Measurements from ENCODE around the gene ZNF282. TPM values are rescaled to one million over a fixed set of nuclear protein-coding genes. Genes with fewer than 3 reads are reported as not detected.

ZNF282 gene
- total RNA-seq, 8 experiments from 2014 or later: 15.1 to 56.2 (median 24.2) TPM

- ATAC-seq (replicated peaks in 6 of 8): no peak
- in situ Hi-C loops (cut with MboI; ENCODE audit: low pct_unique_long_range_greater_than_20kb in 2 of 9, low sequenced_read_pairs in 9 of 9, unreplicated experiment in 9 of 9): no loop called here
- 67 to 100% (median 89%) methylated on average over 1 of the region's 1 CpG; no CpG with 5 or more reads in 3 of the 10 experiments for WGBS, 10 experiments
Measured at GRCh38 chr7:149172534-149172920, 22.8 kb upstream of the ZNF282 start.

GRCh38 chr7:149175150-149175549, 20.2 kb upstream of the ZNF282 start:
- in situ Hi-C loops (cut with MboI; ENCODE audit: low pct_unique_long_range_greater_than_20kb in 2 of 9, low sequenced_read_pairs in 9 of 9, unreplicated experiment in 9 of 9): no loop called here
- no peaks in the 10 kb centered on the region for H3K4me1 ChIP-seq (replicated peaks in 1 of 2)
- no peak for ATAC-seq (replicated peaks in 6 of 8)
- H3K27ac ChIP-seq: no peak overlapping the region
- no peak overlapping the region for H3K4me3 ChIP-seq
- 100% methylated on average over 1 to 2 of the region's 2 CpGs; no CpG with 5 or more reads in 2 of the 10 experiments for WGBS, 10 experiments

More at GRCh38 chr7:149172534-149172920, 22.8 kb upstream of the ZNF282 start:
- H3K4me3 ChIP-seq: no peak overlapping the region
- no peaks in the 10 kb centered on the region for H3K4me1 ChIP-seq (replicated peaks in 1 of 2)
- H3K27ac ChIP-seq: no peak overlapping the region

GRCh38 chr7:149179241-149179640, 16.1 kb upstream of the ZNF282 start:
- in situ Hi-C loops (cut with MboI; ENCODE audit: low pct_unique_long_range_greater_than_20kb in 2 of 9, low sequenced_read_pairs in 9 of 9, unreplicated experiment in 9 of 9): no loop called here
- peak in 1 of 8 experiments; percentile 4 for ATAC-seq (replicated peaks in 6 of 8)
- Histone ChIP-seq H3K4me3 (no peak overlapping the region), H3K4me1 (replicated peaks in 1 of 2) (no peaks in the 10 kb centered on the region), H3K27ac (no peak overlapping the region)
- WGBS, 10 experiments: 80 to 100% (median 97%) methylated on average over 1 to 6 of the region's 19 CpGs; no CpG with 5 or more reads in 3 of the 10 experiments

GRCh38 chr7:149180722-149181449, 14.5 kb upstream of the ZNF282 start:
- Histone ChIP-seq H3K27ac (no peak overlapping the region), H3K4me1 (replicated peaks in 1 of 2) (no peaks in the 10 kb centered on the region), H3K4me3 (no peak overlapping the region)
- ATAC-seq (replicated peaks in 6 of 8): peak in 2 of 8 experiments; percentile 35 to 60
- in situ Hi-C loops (cut with MboI; ENCODE audit: low pct_unique_long_range_greater_than_20kb in 2 of 9, low sequenced_read_pairs in 9 of 9, unreplicated experiment in 9 of 9): no loop called here

- H3K4me3 ChIP-seq: no peak overlapping the region
- no peaks in the 10 kb centered on the region for H3K4me1 ChIP-seq (replicated peaks in 1 of 2)
- ATAC-seq (replicated peaks in 6 of 8): peak in 2 of 8 experiments; percentile 38 to 53
- H3K27ac ChIP-seq: no peak overlapping the region
- in situ Hi-C loops (cut with MboI; ENCODE audit: low pct_unique_long_range_greater_than_20kb in 2 of 9, low sequenced_read_pairs in 9 of 9, unreplicated experiment in 9 of 9): no loop called here
Measured at GRCh38 chr7:149181450-149181790, 13.9 kb upstream of the ZNF282 start.

- WGBS, 10 experiments: 61 to 100% (median 93%) methylated on average over 2 to 6 of the region's 6 CpGs; no CpG with 5 or more reads in 1 of the 10 experiments
- H3K4me1 ChIP-seq (replicated peaks in 1 of 2): no peaks in the 10 kb centered on the region
- no peak overlapping the region for H3K4me3 ChIP-seq
- H3K27ac ChIP-seq: no peak overlapping the region
- no peak for ATAC-seq (replicated peaks in 6 of 8)
- in situ Hi-C loops (cut with MboI; ENCODE audit: low pct_unique_long_range_greater_than_20kb in 2 of 9, low sequenced_read_pairs in 9 of 9, unreplicated experiment in 9 of 9): no loop called here
Measured at GRCh38 chr7:149184274-149184673, 11.1 kb upstream of the ZNF282 start.

GRCh38 chr7:149188213-149188612, 7.1 kb upstream of the ZNF282 start:
- Histone ChIP-seq H3K27ac (no peak overlapping the region), H3K4me3 (no peak overlapping the region), H3K4me1 (replicated peaks in 1 of 2) (no peaks in the 10 kb centered on the region)
- in situ Hi-C loops (cut with MboI; ENCODE audit: low pct_unique_long_range_greater_than_20kb in 2 of 9, low sequenced_read_pairs in 9 of 9, unreplicated experiment in 9 of 9): no loop called here
- WGBS, 10 experiments: 36 to 100% (median 98%) methylated on average over 1 to 2 of the region's 2 CpGs; no CpG with 5 or more reads in 2 of the 10 experiments
- no peak for ATAC-seq (replicated peaks in 6 of 8)

- no peaks in the 10 kb centered on the region for H3K4me1 ChIP-seq (replicated peaks in 1 of 2)
- in situ Hi-C loops (cut with MboI; ENCODE audit: low pct_unique_long_range_greater_than_20kb in 2 of 9, low sequenced_read_pairs in 9 of 9, unreplicated experiment in 9 of 9): no loop called here
- no peak for ATAC-seq (replicated peaks in 6 of 8)
- WGBS, 10 experiments: 33 to 81% (median 50%) methylated on average over 1 to 12 of the region's 12 CpGs; no CpG with 5 or more reads in 1 of the 10 experiments
- no peak overlapping the region for H3K4me3 ChIP-seq
- no peak overlapping the region for H3K27ac ChIP-seq
Measured at GRCh38 chr7:149188637-149189259, 6.6 kb upstream of the ZNF282 start.

- Histone ChIP-seq H3K4me3 (no peak overlapping the region), H3K27ac (no peak overlapping the region), H3K4me1 (replicated peaks in 1 of 2) (peaks cover 2 to 6% of the 10 kb centered on the region in 2 donors)
- WGBS, 10 experiments: 40 to 67% (median 67%) methylated on average over 1 to 4 of the region's 5 CpGs; no CpG with 5 or more reads in 7 of the 10 experiments
- in situ Hi-C loops (cut with MboI; ENCODE audit: low pct_unique_long_range_greater_than_20kb in 2 of 9, low sequenced_read_pairs in 9 of 9, unreplicated experiment in 9 of 9): no loop called here
- no peak for ATAC-seq (replicated peaks in 6 of 8)
Measured at GRCh38 chr7:149191851-149192250, 3.5 kb upstream of the ZNF282 start.

GRCh38 chr7:149194799-149195179, 557 bp upstream of the ZNF282 start:
- Histone ChIP-seq H3K27ac (no peak overlapping the region), H3K4me3 (peak overlapping the region; percentile 74 to 98 (median 89)), H3K4me1 (replicated peaks in 1 of 2) (peaks cover 6 to 9% of the 10 kb centered on the region in 2 donors)
- no peak for ATAC-seq (replicated peaks in 6 of 8)
- WGBS, 10 experiments: 90 to 100% (median 95%) methylated on average over 1 to 3 of the region's 4 CpGs; no CpG with 5 or more reads in 6 of the 10 experiments
- in situ Hi-C loops (cut with MboI; ENCODE audit: low pct_unique_long_range_greater_than_20kb in 2 of 9, low sequenced_read_pairs in 9 of 9, unreplicated experiment in 9 of 9): no loop called here

- peak in 3 of 8 experiments; percentile 3 to 5 (median 5) for ATAC-seq (replicated peaks in 6 of 8)
- H3K27ac ChIP-seq: peak overlapping the region; percentile 88 to 89
- WGBS, 10 experiments: 0% methylated on average over 2 to 6 of the region's 17 CpGs; no CpG with 5 or more reads in 6 of the 10 experiments
Measured at GRCh38 chr7:149196151-149196704, 882 bp downstream of the ZNF282 start.

GRCh38 chr7:149196705-149197171, 1.4 kb downstream of the ZNF282 start:
- Histone ChIP-seq H3K4me1 (replicated peaks in 1 of 2) (peaks cover 6 to 9% of the 10 kb centered on the region in 2 donors), H3K4me3 (peak overlapping the region; percentile 74 to 98 (median 89)), H3K27ac (peak overlapping the region in 1 of 2 donors; percentile 88)
- ATAC-seq (replicated peaks in 6 of 8): peak in 2 of 8 experiments; percentile 9 to 13
- in situ Hi-C loops (cut with MboI; ENCODE audit: low pct_unique_long_range_greater_than_20kb in 2 of 9, low sequenced_read_pairs in 9 of 9, unreplicated experiment in 9 of 9): no loop called here
- WGBS, 10 experiments: 0 to 60% (median 14%) methylated on average over 1 to 2 of the region's 7 CpGs; no CpG with 5 or more reads in 6 of the 10 experiments

More at GRCh38 chr7:149196151-149196704, 882 bp downstream of the ZNF282 start:
- in situ Hi-C loops (cut with MboI; ENCODE audit: low pct_unique_long_range_greater_than_20kb in 2 of 9, low sequenced_read_pairs in 9 of 9, unreplicated experiment in 9 of 9): no loop called here
- Histone ChIP-seq H3K4me1 (replicated peaks in 1 of 2) (peaks cover 6 to 9% of the 10 kb centered on the region in 2 donors), H3K4me3 (peak overlapping the region; percentile 74 to 98 (median 89))

GRCh38 chr7:149197675-149198074, 2.3 kb downstream of the ZNF282 start:
- Histone ChIP-seq H3K4me1 (replicated peaks in 1 of 2) (peaks cover 6 to 9% of the 10 kb centered on the region in 2 donors), H3K27ac (no peak overlapping the region), H3K4me3 (no peak overlapping the region)
- WGBS, 10 experiments: 67 to 100% (median 83%) methylated on average over 1 to 3 of the region's 4 CpGs; no CpG with 5 or more reads in 5 of the 10 experiments
- no peak for ATAC-seq (replicated peaks in 6 of 8)
- in situ Hi-C loops (cut with MboI; ENCODE audit: low pct_unique_long_range_greater_than_20kb in 2 of 9, low sequenced_read_pairs in 9 of 9, unreplicated experiment in 9 of 9): no loop called here

Measured in motor neuron (in vitro differentiated cells).